DND-41 (cell line): Measurements from ENCODE around the gene PTCHD1.

Experiments used
- ATAC-seq: fragments of 200-7000 bp; cut with Tn5 transposase; 3 replicates; pipeline ENCODE4 v1.9.1; 2021; ENCODE audit warnings: low read depth; ENCODE audit not compliant: insufficient read depth
- DNase-seq: peaks from one replicate; pipeline ENCODE4 v3.0.0-alpha.2; 2020
- H2AFZ ChIP-seq: 2 replicates; pipeline ENCODE4 v1.6.0; 2012; ENCODE audit warnings: low read depth, low read length
- H3K27ac ChIP-seq: 2 replicates; pipeline ENCODE4 v1.5.1; 2012; ENCODE audit warnings: low read length, inconsistent platforms
- H3K27me3 ChIP-seq: fragments of 200-600 bp; sonication (generic); 2 replicates; pipeline ENCODE4 v1.6.0; 2012; ENCODE audit warnings: low read length, mild to moderate bottlenecking, inconsistent platforms; ENCODE audit not compliant: insufficient read depth, poor library complexity
- H3K36me3 ChIP-seq: 2 replicates; pipeline ENCODE4 v1.5.1; 2012; ENCODE audit warnings: low read length, inconsistent platforms; ENCODE audit not compliant: insufficient read depth
- H3K4me1 ChIP-seq: 2 replicates; pipeline ENCODE4 v1.5.1; 2012; ENCODE audit warnings: mild to moderate bottlenecking, low read length; ENCODE audit not compliant: insufficient read depth
- H3K4me2 ChIP-seq: 2 replicates; pipeline ENCODE4 v1.6.0; 2012; ENCODE audit warnings: mild to moderate bottlenecking, moderate library complexity, low read length, inconsistent platforms; ENCODE audit not compliant: insufficient read depth
- H3K4me3 ChIP-seq, 2 experiments: fragments of 200-600 bp in 1 of 2; shearing (Covaris generic) in 1 of 2; 2 replicates each; pipeline ENCODE4 v1.5.1; 2012 to 2016; ENCODE audit warnings: inconsistent platforms in 2 of 2, low read length in 2 of 2, mild to moderate bottlenecking in 2 of 2, low read depth in 1 of 2, moderate library complexity in 1 of 2
- H3K79me2 ChIP-seq: 2 replicates; pipeline ENCODE4 v1.6.0; 2012; ENCODE audit warnings: low read length, inconsistent platforms; ENCODE audit not compliant: insufficient read depth
- H3K9ac ChIP-seq: 2 replicates; pipeline ENCODE4 v1.6.0; 2012; ENCODE audit warnings: low read depth, mild to moderate bottlenecking, inconsistent platforms, low read length, moderate library complexity
- H3K9me3 ChIP-seq: 2 replicates; pipeline ENCODE4 v1.5.1; 2012; ENCODE audit warnings: low read length, moderate library complexity, mild to moderate bottlenecking, inconsistent platforms; ENCODE audit not compliant: insufficient read depth, severe bottlenecking
- H4K20me1 ChIP-seq: 2 replicates; pipeline ENCODE4 v1.6.0; 2012; ENCODE audit warnings: low read length; ENCODE audit not compliant: insufficient read depth
- EZH2 ChIP-seq: IDR thresholded peaks from 3 replicates; pipeline ENCODE4 v1.6.1; 2012; ENCODE audit warnings: borderline replicate concordance, low read depth, mild to moderate bottlenecking, moderate library complexity, low read length, inconsistent platforms; ENCODE audit not compliant: severe bottlenecking
- TF ChIP-seq, protein P1 (sequence below): IDR thresholded peaks from 2 replicates; pipeline ENCODE4 v1.5.1; 2012; ENCODE audit warnings: borderline replicate concordance, low read length, moderate library complexity, mild to moderate bottlenecking; ENCODE audit not compliant: poor library complexity, severe bottlenecking; ENCODE audit errors: extremely low read depth

The PTCHD1 gene

DNA sequence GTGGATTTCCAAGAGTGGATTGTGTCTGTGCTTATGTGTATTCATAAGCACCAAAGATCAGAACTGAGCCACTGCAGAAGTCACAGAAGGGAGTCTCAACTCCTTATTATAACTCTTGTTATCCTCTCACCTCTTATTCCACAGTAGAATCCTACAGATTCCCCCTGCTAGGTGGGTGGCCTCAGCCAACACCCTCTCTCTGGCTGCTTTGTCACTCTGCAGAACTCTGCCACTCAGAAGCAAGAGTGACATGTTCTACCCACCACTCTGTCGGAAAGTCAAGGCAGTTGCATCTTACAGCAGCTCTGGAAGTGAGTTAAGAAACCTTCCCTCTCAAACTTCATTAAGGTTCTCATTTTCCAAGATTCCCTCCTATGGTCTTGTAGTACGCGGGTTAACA lies 41.9 kb downstream of the PTCHD1 start:
- ATAC-seq = no peak
- no peak overlapping the region for H3K9ac ChIP-seq
- H4K20me1 ChIP-seq = no peaks in the 10 kb centered on the region

DNA sequence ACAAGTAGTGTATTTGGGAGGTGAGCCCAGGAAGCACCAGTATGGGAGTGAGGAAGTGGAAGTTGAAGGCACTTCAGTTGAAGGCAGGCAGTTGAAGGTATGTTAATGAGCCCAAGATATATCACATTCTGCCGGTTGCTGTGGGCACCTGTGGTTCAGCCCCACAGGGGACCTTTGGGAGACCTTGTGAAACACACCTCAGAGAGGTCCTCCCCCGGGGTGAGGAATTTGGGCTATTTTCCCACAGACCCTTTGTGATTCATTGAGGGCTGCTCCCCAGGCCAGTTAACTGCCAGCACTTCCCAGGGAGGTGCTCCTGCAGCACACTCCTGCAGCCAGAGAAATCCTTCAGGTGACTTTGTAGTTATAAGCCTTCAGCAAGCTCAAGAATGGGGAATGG lies 45.9 kb downstream of the PTCHD1 start:
- Histone ChIP-seq H3K4me2 (no peak overlapping the region), H3K4me1 (no peaks in the 10 kb centered on the region), H3K9me3 (no peaks in the 10 kb centered on the region), H3K9ac (no peak overlapping the region), H3K36me3 (no peaks in the 10 kb centered on the region), H3K27ac (no peak overlapping the region), H3K4me3 (no peak overlapping the region), H3K27me3 (peaks cover 6% of the 10 kb centered on the region), H4K20me1 (no peaks in the 10 kb centered on the region), H3K79me2 (no peaks in the 10 kb centered on the region), H2AFZ (no peak overlapping the region)
- TF ChIP-seq, protein P1, sequence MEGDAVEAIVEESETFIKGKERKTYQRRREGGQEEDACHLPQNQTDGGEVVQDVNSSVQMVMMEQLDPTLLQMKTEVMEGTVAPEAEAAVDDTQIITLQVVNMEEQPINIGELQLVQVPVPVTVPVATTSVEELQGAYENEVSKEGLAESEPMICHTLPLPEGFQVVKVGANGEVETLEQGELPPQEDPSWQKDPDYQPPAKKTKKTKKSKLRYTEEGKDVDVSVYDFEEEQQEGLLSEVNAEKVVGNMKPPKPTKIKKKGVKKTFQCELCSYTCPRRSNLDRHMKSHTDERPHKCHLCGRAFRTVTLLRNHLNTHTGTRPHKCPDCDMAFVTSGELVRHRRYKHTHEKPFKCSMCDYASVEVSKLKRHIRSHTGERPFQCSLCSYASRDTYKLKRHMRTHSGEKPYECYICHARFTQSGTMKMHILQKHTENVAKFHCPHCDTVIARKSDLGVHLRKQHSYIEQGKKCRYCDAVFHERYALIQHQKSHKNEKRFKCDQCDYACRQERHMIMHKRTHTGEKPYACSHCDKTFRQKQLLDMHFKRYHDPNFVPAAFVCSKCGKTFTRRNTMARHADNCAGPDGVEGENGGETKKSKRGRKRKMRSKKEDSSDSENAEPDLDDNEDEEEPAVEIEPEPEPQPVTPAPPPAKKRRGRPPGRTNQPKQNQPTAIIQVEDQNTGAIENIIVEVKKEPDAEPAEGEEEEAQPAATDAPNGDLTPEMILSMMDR = no peak
- no peak for TF ChIP-seq EZH2
- no peak for ATAC-seq
- no peak for DNase-seq

More for the DNA sequence above, 41.9 kb downstream of the PTCHD1 start:
- no peaks in the 10 kb centered on the region for H3K79me2 ChIP-seq
- no peaks in the 10 kb centered on the region for H3K36me3 ChIP-seq
- H2AFZ ChIP-seq = no peak overlapping the region
- H3K4me3 ChIP-seq = no peak overlapping the region
- H3K27ac ChIP-seq = no peak overlapping the region
- no peaks in the 10 kb centered on the region for H3K9me3 ChIP-seq
- no peak for DNase-seq
- H3K27me3 ChIP-seq = peaks cover 2% of the 10 kb centered on the region
- no peak for TF ChIP-seq EZH2
- TF ChIP-seq, protein P1 = no peak
- no peaks in the 10 kb centered on the region for H3K4me1 ChIP-seq
- no peak overlapping the region for H3K4me2 ChIP-seq

- Histone ChIP-seq H3K4me3 (no peak overlapping the region), H3K4me1 (no peaks in the 10 kb centered on the region), H3K27me3 (peaks cover 6% of the 10 kb centered on the region), H4K20me1 (no peaks in the 10 kb centered on the region), H3K4me2 (no peak overlapping the region), H3K27ac (no peak overlapping the region), H3K79me2 (no peaks in the 10 kb centered on the region), H3K9ac (no peak overlapping the region), H3K36me3 (no peaks in the 10 kb centered on the region), H2AFZ (no peak overlapping the region), H3K9me3 (no peaks in the 10 kb centered on the region)
- TF ChIP-seq EZH2 = no peak
- TF ChIP-seq, protein P1 = no peak
- no peak for DNase-seq
- ATAC-seq = no peak
These were observed 46.7 kb downstream of the PTCHD1 start for GRCh38 chrX:23381099-23382087.
